ENCODE measurements around the gene EHMT1.

GRCh38 chr9:137586854-137587253 is 32.0 kb upstream of the EHMT1 start:
- TF ChIP-seq, protein P1, sequence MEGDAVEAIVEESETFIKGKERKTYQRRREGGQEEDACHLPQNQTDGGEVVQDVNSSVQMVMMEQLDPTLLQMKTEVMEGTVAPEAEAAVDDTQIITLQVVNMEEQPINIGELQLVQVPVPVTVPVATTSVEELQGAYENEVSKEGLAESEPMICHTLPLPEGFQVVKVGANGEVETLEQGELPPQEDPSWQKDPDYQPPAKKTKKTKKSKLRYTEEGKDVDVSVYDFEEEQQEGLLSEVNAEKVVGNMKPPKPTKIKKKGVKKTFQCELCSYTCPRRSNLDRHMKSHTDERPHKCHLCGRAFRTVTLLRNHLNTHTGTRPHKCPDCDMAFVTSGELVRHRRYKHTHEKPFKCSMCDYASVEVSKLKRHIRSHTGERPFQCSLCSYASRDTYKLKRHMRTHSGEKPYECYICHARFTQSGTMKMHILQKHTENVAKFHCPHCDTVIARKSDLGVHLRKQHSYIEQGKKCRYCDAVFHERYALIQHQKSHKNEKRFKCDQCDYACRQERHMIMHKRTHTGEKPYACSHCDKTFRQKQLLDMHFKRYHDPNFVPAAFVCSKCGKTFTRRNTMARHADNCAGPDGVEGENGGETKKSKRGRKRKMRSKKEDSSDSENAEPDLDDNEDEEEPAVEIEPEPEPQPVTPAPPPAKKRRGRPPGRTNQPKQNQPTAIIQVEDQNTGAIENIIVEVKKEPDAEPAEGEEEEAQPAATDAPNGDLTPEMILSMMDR (conservative IDR thresholded peaks at IDR 0.05; ENCODE audit: low read length), result no peak
- TF ChIP-seq EZH2phosphoT487 (IDR thresholded peaks at IDR 0.05; ENCODE audit: borderline replicate concordance, low read depth, low read length), result no peak
